SK-N-SH (cell line): ENCODE data around the gene NANOGP8. TPM values are rescaled to one million over a fixed set of nuclear protein-coding genes. Genes with fewer than 3 reads are reported as not detected.

Experiments
- CTCF ChIA-PET: fragments of 300-600, 350-600 bp; formaldehyde crosslinking; extraction: SDS; loops from one replicate; lab custom pipeline; 2021; lab: Yijun Ruan, JAX
- POLR2A ChIA-PET: fragments of 350-600 bp; sonication (Branson Sonifier 250); formaldehyde crosslinking; extraction: SDS; loops from one replicate; lab custom pipeline; 2020; ENCODE audit warnings: antibody characterized with exemption, inconsistent platforms; lab: Yijun Ruan, JAX
- DNase-seq: peaks from one replicate; pipeline ENCODE4 v3.0.0; 2012
- H2AFZ ChIP-seq: fragments of 200-600 bp; sonication (generic); 2 replicates; pipeline ENCODE4 v1.8.1; 2016; ENCODE audit warnings: antibody characterized with exemption, mild to moderate bottlenecking, low read depth
- H3F3A ChIP-seq: fragments of 200-600 bp; sonication (generic); replicated peaks from 2 replicates; pipeline ENCODE3; 2016; ENCODE audit warnings: antibody characterized with exemption, mild to moderate bottlenecking; ENCODE audit not compliant: insufficient read depth
- H3K27ac ChIP-seq, 2 experiments: fragments of 200-500 bp in 1 of 2; fragments of 200-600 bp in 1 of 2; sonication (Bioruptor generic) in 1 of 2; sonication (generic), shearing (Covaris generic) in 1 of 2; 2 replicates each; pipeline versions ENCODE4 v1.5.1 to v1.6.1; 2014 to 2016; ENCODE audit warnings: low read depth in 2 of 2, inconsistent platforms in 1 of 2, low read length in 1 of 2, mild to moderate bottlenecking in 1 of 2, mixed read lengths in 1 of 2
- H3K27me3 ChIP-seq: fragments of 200-600 bp; sonication (generic), shearing (Covaris generic); 2 replicates; pipeline ENCODE4 v1.6.1; 2016; ENCODE audit warnings: mixed run types; ENCODE audit not compliant: insufficient read depth
- H3K36me3 ChIP-seq, 2 experiments: fragments of 200-500 bp in 1 of 2; fragments of 200-600 bp in 1 of 2; sonication (Bioruptor generic) in 1 of 2; sonication (generic) in 1 of 2; replicated peaks in 1 of 2; 2 replicates each; pipeline versions ENCODE3 to v1.5.1; 2014 to 2016; ENCODE audit warnings: low read length in 1 of 2, mild to moderate bottlenecking in 1 of 2; ENCODE audit not compliant: insufficient read depth in 2 of 2, control insufficient read depth in 1 of 2
- H3K4me1 ChIP-seq, 2 experiments: fragments of 200-500 bp in 1 of 2; fragments of 200-600 bp in 1 of 2; sonication (Bioruptor generic) in 1 of 2; sonication (generic), shearing (Covaris generic) in 1 of 2; 2 replicates each; pipeline versions ENCODE4 v1.5.1 to v1.6.1; 2014 to 2016; ENCODE audit warnings: low read depth in 1 of 2, low read length in 1 of 2, mixed run types in 1 of 2; ENCODE audit not compliant: insufficient read depth in 2 of 2, control insufficient read depth in 1 of 2
- H3K4me2 ChIP-seq: fragments of 200-600 bp; sonication (generic), shearing (Covaris generic); 2 replicates; pipeline ENCODE4 v1.6.1; 2017; ENCODE audit warnings: mixed run types
- H3K4me3 ChIP-seq, 2 experiments: fragments of 200-500 bp in 1 of 2; fragments of 200-600 bp in 1 of 2; sonication (Bioruptor generic) in 1 of 2; sonication (generic), shearing (Covaris generic) in 1 of 2; 2 replicates each; pipeline versions ENCODE4 v1.5.1 to v1.8.1; 2014 to 2016; ENCODE audit warnings: low read depth in 2 of 2, inconsistent platforms in 1 of 2, low read length in 1 of 2, mild to moderate bottlenecking in 1 of 2, mixed read lengths in 1 of 2, moderate library complexity in 1 of 2
- H3K79me2 ChIP-seq: fragments of 200-600 bp; sonication (generic); 2 replicates; pipeline ENCODE4 v1.8.1; 2017; ENCODE audit warnings: mild to moderate bottlenecking; ENCODE audit not compliant: insufficient read depth
- H3K9ac ChIP-seq: fragments of 200-600 bp; sonication (generic); 2 replicates; pipeline ENCODE4 v1.6.1; 2017; ENCODE audit warnings: mixed run types
- H3K9me2 ChIP-seq: fragments of 200-600 bp; sonication (generic); 2 replicates; pipeline ENCODE4 v1.6.1; 2017; ENCODE audit warnings: mixed run types
- H3K9me3 ChIP-seq: fragments of 200-600 bp; sonication (generic); 2 replicates; pipeline ENCODE4 v1.6.1; 2017; ENCODE audit warnings: mixed run types, mild to moderate bottlenecking, moderate library complexity
- H4K20me1 ChIP-seq: fragments of 200-600 bp; sonication (generic); 2 replicates; pipeline ENCODE4 v1.6.1; 2017; ENCODE audit warnings: mild to moderate bottlenecking, mixed run types; ENCODE audit not compliant: insufficient read depth
- ELF1 ChIP-seq: IDR thresholded peaks from 2 replicates; pipeline ENCODE4 v1.4.0; 2012
- EP300 ChIP-seq, 2 experiments: IDR thresholded peaks; 2 replicates each; pipeline versions ENCODE4 v1.4.0 to v1.6.1; 2012; ENCODE audit warnings: borderline replicate concordance in 1 of 2, low read depth in 1 of 2, low read length in 1 of 2
- FOXJ3 ChIP-seq: sonication (generic); formaldehyde crosslinking; IDR thresholded peaks from 2 replicates; pipeline ENCODE4 v1.5.1; 2020; ENCODE audit warnings: mild to moderate bottlenecking, missing genetic modification reagents
- FOXM1 ChIP-seq: IDR thresholded peaks from 2 replicates; pipeline ENCODE4 v1.4.0; 2012; ENCODE audit warnings: low read depth, mild to moderate bottlenecking
- MEF2A ChIP-seq: IDR thresholded peaks from 2 replicates; pipeline ENCODE4 v1.4.0; 2012; ENCODE audit warnings: low read depth, borderline replicate concordance
- MXI1 ChIP-seq: IDR thresholded peaks from 2 replicates; pipeline ENCODE4 v1.6.1; 2012; ENCODE audit warnings: mild to moderate bottlenecking, low read depth, low read length, improper control_type of control experiment
- RCOR1 ChIP-seq: fragments of 150-350 bp; IDR thresholded peaks from 2 replicates; pipeline ENCODE4 v1.6.1; 2017; ENCODE audit warnings: antibody characterized with exemption, low read length
- RXRA ChIP-seq: IDR thresholded peaks from 2 replicates; pipeline ENCODE4 v1.4.0; 2012; ENCODE audit warnings: low read depth, mild to moderate bottlenecking, borderline replicate concordance
- TAF1 ChIP-seq: IDR thresholded peaks from 2 replicates; pipeline ENCODE4 v1.6.1; 2012; ENCODE audit warnings: low read depth, mild to moderate bottlenecking, low read length, moderate library complexity, borderline replicate concordance
- TCF12 ChIP-seq: IDR thresholded peaks from 2 replicates; pipeline ENCODE4 v1.4.0; 2012
- YY1 ChIP-seq: IDR thresholded peaks from 2 replicates; pipeline ENCODE4 v1.4.0; 2012; ENCODE audit warnings: low read depth, mild to moderate bottlenecking
- WGBS: methylation state at CpG from one replicate; pipeline ENCODE4 v1.1.6; 2017; ENCODE audit warnings: low lambda C conversion rate; 5-methylcytosine and 5-hydroxymethylcytosine counted together
- polyA plus RNA-seq, 3 experiments: library from polyadenylated mRNA; depleted of rRNA; stranded (reverse); fragments of >200 nt; gene quantifications; 2 replicates each; pipeline ENCODE4 v1.2.3, GENCODE V29; 2012
- TF ChIP-seq, protein P1 (sequence below): IDR thresholded peaks from 2 replicates; pipeline ENCODE4 v1.6.1; 2012; ENCODE audit warnings: mild to moderate bottlenecking, low read depth, low read length, moderate library complexity
- TF ChIP-seq, protein P2 (sequence below): fragments of 150-350 bp; IDR thresholded peaks from 2 replicates; pipeline ENCODE4 v1.6.1; 2017; ENCODE audit warnings: antibody characterized with exemption, low read length, low read depth, borderline replicate concordance
- TF ChIP-seq, protein P3 (sequence below): fragments of 200-600 bp; sonication (generic); IDR thresholded peaks from 2 replicates; pipeline ENCODE4 v1.6.1; 2017; ENCODE audit warnings: antibody characterized with exemption, mild to moderate bottlenecking, moderate library complexity
- TF ChIP-seq, protein P4 (sequence below): IDR thresholded peaks from 2 replicates; pipeline ENCODE4 v1.4.0; 2012; ENCODE audit warnings: low read depth
- TF ChIP-seq, protein P5 (sequence below): IDR thresholded peaks from 2 replicates; pipeline ENCODE4 v1.4.0; 2012; ENCODE audit warnings: low read depth, borderline replicate concordance

The NANOGP8 gene
- polyA plus RNA-seq, 1 of the 3 experiments (the other 2 are of a cell fraction), result not detected

DNA sequence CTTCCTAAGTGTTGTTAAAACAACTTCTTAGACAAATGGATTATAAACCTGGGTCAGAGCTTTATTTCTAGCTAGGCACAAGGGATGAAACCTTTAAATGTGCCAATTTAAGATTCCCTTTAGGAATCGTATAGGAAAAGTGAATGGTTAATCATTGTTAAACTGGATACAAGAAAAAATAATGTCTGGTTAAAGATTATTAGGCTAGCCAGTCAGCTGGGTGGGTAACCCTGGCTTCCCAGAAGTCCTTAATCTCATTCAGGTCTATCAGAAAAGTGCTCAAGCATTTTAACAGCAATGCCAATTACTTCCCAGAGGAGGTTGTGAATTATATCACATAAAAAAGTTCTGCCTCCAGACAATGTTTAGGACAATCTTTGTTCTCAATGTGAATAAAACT lies 37.6 kb downstream of the NANOGP8 start (continued):
- TF ChIP-seq, protein P1, sequence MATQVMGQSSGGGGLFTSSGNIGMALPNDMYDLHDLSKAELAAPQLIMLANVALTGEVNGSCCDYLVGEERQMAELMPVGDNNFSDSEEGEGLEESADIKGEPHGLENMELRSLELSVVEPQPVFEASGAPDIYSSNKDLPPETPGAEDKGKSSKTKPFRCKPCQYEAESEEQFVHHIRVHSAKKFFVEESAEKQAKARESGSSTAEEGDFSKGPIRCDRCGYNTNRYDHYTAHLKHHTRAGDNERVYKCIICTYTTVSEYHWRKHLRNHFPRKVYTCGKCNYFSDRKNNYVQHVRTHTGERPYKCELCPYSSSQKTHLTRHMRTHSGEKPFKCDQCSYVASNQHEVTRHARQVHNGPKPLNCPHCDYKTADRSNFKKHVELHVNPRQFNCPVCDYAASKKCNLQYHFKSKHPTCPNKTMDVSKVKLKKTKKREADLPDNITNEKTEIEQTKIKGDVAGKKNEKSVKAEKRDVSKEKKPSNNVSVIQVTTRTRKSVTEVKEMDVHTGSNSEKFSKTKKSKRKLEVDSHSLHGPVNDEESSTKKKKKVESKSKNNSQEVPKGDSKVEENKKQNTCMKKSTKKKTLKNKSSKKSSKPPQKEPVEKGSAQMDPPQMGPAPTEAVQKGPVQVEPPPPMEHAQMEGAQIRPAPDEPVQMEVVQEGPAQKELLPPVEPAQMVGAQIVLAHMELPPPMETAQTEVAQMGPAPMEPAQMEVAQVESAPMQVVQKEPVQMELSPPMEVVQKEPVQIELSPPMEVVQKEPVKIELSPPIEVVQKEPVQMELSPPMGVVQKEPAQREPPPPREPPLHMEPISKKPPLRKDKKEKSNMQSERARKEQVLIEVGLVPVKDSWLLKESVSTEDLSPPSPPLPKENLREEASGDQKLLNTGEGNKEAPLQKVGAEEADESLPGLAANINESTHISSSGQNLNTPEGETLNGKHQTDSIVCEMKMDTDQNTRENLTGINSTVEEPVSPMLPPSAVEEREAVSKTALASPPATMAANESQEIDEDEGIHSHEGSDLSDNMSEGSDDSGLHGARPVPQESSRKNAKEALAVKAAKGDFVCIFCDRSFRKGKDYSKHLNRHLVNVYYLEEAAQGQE, result no peak
- TF ChIP-seq EP300 (IDR thresholded peaks at IDR 0.05; ENCODE audit: borderline replicate concordance in 1 of 2, low read depth in 1 of 2, low read length in 1 of 2), result no peak
- TF ChIP-seq YY1, result no peak
- TF ChIP-seq FOXM1, result no peak
- TF ChIP-seq, all 33 proteins: peak for 0

DNA sequence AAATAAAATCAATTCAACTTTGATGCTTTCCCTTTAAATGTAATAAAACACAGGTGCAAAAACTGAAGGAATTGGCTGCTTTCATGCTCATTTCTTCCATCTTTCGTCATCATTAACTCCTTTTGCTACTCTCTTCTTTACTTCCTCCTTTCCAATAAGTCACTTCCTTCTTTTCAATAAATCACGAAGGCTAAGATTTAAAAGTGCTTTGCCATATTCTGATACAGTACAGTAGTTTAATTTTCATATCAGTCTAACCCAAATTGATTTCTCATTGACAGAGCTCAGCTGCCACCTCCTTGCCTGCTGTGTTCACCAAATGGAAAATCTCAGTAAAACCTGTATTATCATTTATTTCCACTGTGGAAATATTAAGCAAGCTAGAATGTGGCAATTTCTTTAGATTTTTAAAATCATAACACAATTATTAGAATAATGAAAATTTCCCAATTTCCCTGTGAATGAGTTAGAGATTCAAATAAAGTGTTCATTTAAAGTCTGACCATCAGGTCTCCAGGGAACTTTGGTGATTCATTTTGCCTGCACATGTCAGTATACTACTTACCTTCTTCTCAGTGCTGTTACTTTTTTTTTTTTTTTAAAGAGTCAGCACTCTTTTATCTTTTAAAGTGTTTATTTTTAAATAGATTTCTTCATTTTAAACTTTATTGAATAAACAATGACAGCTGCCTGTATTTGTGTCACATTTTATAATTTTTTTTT lies 41.6 kb downstream of the NANOGP8 start:
- CTCF ChIA-PET, result no interaction called here

More for the DNA sequence above, 41.6 kb downstream of the NANOGP8 start:
- H3K79me2 ChIP-seq, result no peaks in the 10 kb centered on the region
- no peak overlapping the region for H3K27ac ChIP-seq
- H3F3A ChIP-seq, result no peaks in the 10 kb centered on the region
- H3K36me3 ChIP-seq, result no peaks in the 10 kb centered on the region
- no peaks in the 10 kb centered on the region for H4K20me1 ChIP-seq
- WGBS, result 52% methylated on average over 2 of the region's 2 CpGs
- H3K27me3 ChIP-seq, result no peaks in the 10 kb centered on the region
- H3K9me3 ChIP-seq, result no peaks in the 10 kb centered on the region
- TF ChIP-seq MEF2A, result no peak
- no peak for TF ChIP-seq ELF1
- TF ChIP-seq FOXJ3 (CRISPR knock-in tag), result no peak
- TF ChIP-seq, protein P2, sequence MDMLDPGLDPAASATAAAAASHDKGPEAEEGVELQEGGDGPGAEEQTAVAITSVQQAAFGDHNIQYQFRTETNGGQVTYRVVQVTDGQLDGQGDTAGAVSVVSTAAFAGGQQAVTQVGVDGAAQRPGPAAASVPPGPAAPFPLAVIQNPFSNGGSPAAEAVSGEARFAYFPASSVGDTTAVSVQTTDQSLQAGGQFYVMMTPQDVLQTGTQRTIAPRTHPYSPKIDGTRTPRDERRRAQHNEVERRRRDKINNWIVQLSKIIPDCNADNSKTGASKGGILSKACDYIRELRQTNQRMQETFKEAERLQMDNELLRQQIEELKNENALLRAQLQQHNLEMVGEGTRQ, result no peak
- no peak for TF ChIP-seq TCF12
- TF ChIP-seq RCOR1, result no peak
- TF ChIP-seq, protein P1, result no peak
- no peak for TF ChIP-seq TAF1
- TF ChIP-seq, protein P3, sequence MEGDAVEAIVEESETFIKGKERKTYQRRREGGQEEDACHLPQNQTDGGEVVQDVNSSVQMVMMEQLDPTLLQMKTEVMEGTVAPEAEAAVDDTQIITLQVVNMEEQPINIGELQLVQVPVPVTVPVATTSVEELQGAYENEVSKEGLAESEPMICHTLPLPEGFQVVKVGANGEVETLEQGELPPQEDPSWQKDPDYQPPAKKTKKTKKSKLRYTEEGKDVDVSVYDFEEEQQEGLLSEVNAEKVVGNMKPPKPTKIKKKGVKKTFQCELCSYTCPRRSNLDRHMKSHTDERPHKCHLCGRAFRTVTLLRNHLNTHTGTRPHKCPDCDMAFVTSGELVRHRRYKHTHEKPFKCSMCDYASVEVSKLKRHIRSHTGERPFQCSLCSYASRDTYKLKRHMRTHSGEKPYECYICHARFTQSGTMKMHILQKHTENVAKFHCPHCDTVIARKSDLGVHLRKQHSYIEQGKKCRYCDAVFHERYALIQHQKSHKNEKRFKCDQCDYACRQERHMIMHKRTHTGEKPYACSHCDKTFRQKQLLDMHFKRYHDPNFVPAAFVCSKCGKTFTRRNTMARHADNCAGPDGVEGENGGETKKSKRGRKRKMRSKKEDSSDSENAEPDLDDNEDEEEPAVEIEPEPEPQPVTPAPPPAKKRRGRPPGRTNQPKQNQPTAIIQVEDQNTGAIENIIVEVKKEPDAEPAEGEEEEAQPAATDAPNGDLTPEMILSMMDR, result no peak
- TF ChIP-seq, protein P4, sequence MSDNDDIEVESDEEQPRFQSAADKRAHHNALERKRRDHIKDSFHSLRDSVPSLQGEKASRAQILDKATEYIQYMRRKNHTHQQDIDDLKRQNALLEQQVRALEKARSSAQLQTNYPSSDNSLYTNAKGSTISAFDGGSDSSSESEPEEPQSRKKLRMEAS, result no peak
- TF ChIP-seq, protein P5, sequence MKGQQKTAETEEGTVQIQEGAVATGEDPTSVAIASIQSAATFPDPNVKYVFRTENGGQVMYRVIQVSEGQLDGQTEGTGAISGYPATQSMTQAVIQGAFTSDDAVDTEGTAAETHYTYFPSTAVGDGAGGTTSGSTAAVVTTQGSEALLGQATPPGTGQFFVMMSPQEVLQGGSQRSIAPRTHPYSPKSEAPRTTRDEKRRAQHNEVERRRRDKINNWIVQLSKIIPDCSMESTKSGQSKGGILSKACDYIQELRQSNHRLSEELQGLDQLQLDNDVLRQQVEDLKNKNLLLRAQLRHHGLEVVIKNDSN, result no peak
- TF ChIP-seq RXRA, result no peak
- TF ChIP-seq MXI1, result no peak
- H3K4me2 ChIP-seq, result no peak overlapping the region
- no peak overlapping the region for H3K4me3 ChIP-seq
- POLR2A ChIA-PET, result no interaction called here
- no peak overlapping the region for H3K9ac ChIP-seq
- DNase-seq, result no peak
- H3K4me1 ChIP-seq, result peaks cover 0 to 5% of the 10 kb centered on the region in 2 experiments; a peak in 1 of 4 replicates
- no peaks in the 10 kb centered on the region for H3K9me2 ChIP-seq
- H2AFZ ChIP-seq, result no peak overlapping the region
